Neuronal stem cell (in vitro differentiated cells): ENCODE measurements around the gene ACKR3.

Experiments
- DNase-seq: peaks from one replicate; pipeline ENCODE4 v3.0.0-alpha.2; 2013; ENCODE audit warnings: low spot score
- H2AFZ ChIP-seq: one replicate; pipeline ENCODE4 v1.6.1; 2013; ENCODE audit warnings: mild to moderate bottlenecking, low read length, inconsistent platforms
- H2AK5ac ChIP-seq: 2 replicates; pipeline ENCODE4 v1.6.1; 2013; ENCODE audit warnings: low read depth, mild to moderate bottlenecking, inconsistent platforms, low read length, moderate library complexity, mixed read lengths
- H2BK120ac ChIP-seq: 2 replicates; pipeline ENCODE4 v1.6.1; 2013; ENCODE audit warnings: low read depth, mild to moderate bottlenecking, inconsistent platforms, low read length, moderate library complexity, mixed read lengths
- H2BK12ac ChIP-seq: one replicate; pipeline ENCODE4 v1.6.1; 2013; ENCODE audit warnings: low read length, inconsistent platforms
- H2BK15ac ChIP-seq: 2 replicates; pipeline ENCODE4 v1.6.1; 2013; ENCODE audit warnings: mild to moderate bottlenecking, low read length, inconsistent platforms, mixed read lengths
- H2BK5ac ChIP-seq: one replicate; pipeline ENCODE4 v1.6.1; 2013; ENCODE audit warnings: inconsistent platforms, mild to moderate bottlenecking, low read length, moderate library complexity
- H3K14ac ChIP-seq: one replicate; pipeline ENCODE4 v1.6.1; 2013; ENCODE audit warnings: low read length, inconsistent platforms
- H3K18ac ChIP-seq: 2 replicates; pipeline ENCODE4 v1.6.1; 2013; ENCODE audit warnings: low read length, inconsistent platforms
- H3K23ac ChIP-seq: 2 replicates; pipeline ENCODE4 v1.6.1; 2013; ENCODE audit warnings: low read depth, mild to moderate bottlenecking, mixed read lengths, low read length, inconsistent platforms; ENCODE audit not compliant: poor library complexity
- H3K27ac ChIP-seq: replicated peaks from 3 replicates; pipeline ENCODE4 v1.5.1; 2013; ENCODE audit warnings: low read length, inconsistent platforms
- H3K27me3 ChIP-seq, 3 experiments: 2 replicates each; pipeline ENCODE4 v1.6.1; 2013; ENCODE audit warnings: low read length in 3 of 3, mild to moderate bottlenecking in 2 of 3, inconsistent platforms in 1 of 3, low read depth in 1 of 3, mixed read lengths in 1 of 3, moderate library complexity in 1 of 3; ENCODE audit not compliant: control insufficient read depth in 3 of 3, insufficient read depth in 3 of 3
- H3K36me3 ChIP-seq, 2 donors: replicated peaks in 1 of 2; 2 replicates each; pipeline ENCODE4 v1.6.1; 2013; ENCODE audit warnings: low read length in 2 of 2; ENCODE audit not compliant: control insufficient read depth in 2 of 2, insufficient read depth in 2 of 2
- H3K4ac ChIP-seq: 2 replicates; pipeline ENCODE4 v1.6.1; 2013; ENCODE audit warnings: inconsistent platforms, mild to moderate bottlenecking, low read length, moderate library complexity
- H3K4me1 ChIP-seq, 2 donors: 1 replicate in 1 of 2; 2 replicates in 1 of 2; pipeline ENCODE4 v1.6.1; 2013; ENCODE audit warnings: low read length in 2 of 2, low read depth in 1 of 2; ENCODE audit not compliant: control insufficient read depth in 2 of 2, insufficient read depth in 1 of 2
- H3K4me2 ChIP-seq: one replicate; pipeline ENCODE4 v1.6.1; 2013; ENCODE audit warnings: mild to moderate bottlenecking, low read length, inconsistent platforms; ENCODE audit not compliant: insufficient read depth, poor library complexity, severe bottlenecking
- H3K4me3 ChIP-seq, 2 donors: 2 replicates each; pipeline ENCODE4 v1.5.1; 2013; ENCODE audit warnings: low read length in 2 of 2, mild to moderate bottlenecking in 2 of 2, inconsistent platforms in 1 of 2, moderate library complexity in 1 of 2
- H3K79me1 ChIP-seq: one replicate; pipeline ENCODE4 v1.6.1; 2013; ENCODE audit warnings: low read depth, mild to moderate bottlenecking, inconsistent platforms, low read length, moderate library complexity
- H3K9ac ChIP-seq: one replicate; pipeline ENCODE4 v1.6.1; 2013; ENCODE audit warnings: mild to moderate bottlenecking, low read depth, low read length, inconsistent platforms; ENCODE audit not compliant: poor library complexity
- H3K9me3 ChIP-seq, 2 donors: replicated peaks in 1 of 2; 2 replicates each; pipeline versions ENCODE3 to v1.6.1; 2013; ENCODE audit warnings: low read length in 2 of 2, mild to moderate bottlenecking in 2 of 2, inconsistent platforms in 1 of 2, low read depth in 1 of 2, mixed read lengths in 1 of 2, moderate library complexity in 1 of 2; ENCODE audit not compliant: control insufficient read depth in 2 of 2, insufficient read depth in 1 of 2
- H4K8ac ChIP-seq: one replicate; pipeline ENCODE4 v1.6.1; 2013; ENCODE audit warnings: low read depth, mild to moderate bottlenecking, inconsistent platforms, low read length, moderate library complexity
- H4K91ac ChIP-seq: one replicate; pipeline ENCODE4 v1.6.1; 2013; ENCODE audit warnings: low read length, low read depth, mild to moderate bottlenecking, inconsistent platforms; ENCODE audit not compliant: poor library complexity
- WGBS, 2 donors: extraction: QIAGEN DNeasy Blood & Tissue Kit; methylation state at CpG; one replicate each; pipeline ENCODE4 v1.1.7; 2013; ENCODE audit warnings: missing lambda C conversion rate in 2 of 2, mixed read lengths in 1 of 2; ENCODE audit not compliant: insufficient read length in 2 of 2, insufficient replicate concordance in 1 of 2; ENCODE audit errors: extremely low coverage in 2 of 2; 5-methylcytosine and 5-hydroxymethylcytosine counted together

ACKR3 gene

GRCh38 chr2:236623816-236624215 lies 54.2 kb downstream of the ACKR3 start:
- no peak overlapping the region for H4K8ac ChIP-seq
- no peak overlapping the region for H3K4me3 ChIP-seq
- DNase-seq = no peak
- H3K4me1 ChIP-seq = peaks cover 2 to 5% of the 10 kb centered on the region in 2 donors
- H3K14ac ChIP-seq = peak overlapping the region; percentile 23
- no peak overlapping the region for H4K91ac ChIP-seq
- no CpG with 5 or more reads among the region's 10 CpGs for WGBS, 2 donors
- H3K36me3 ChIP-seq = no peaks in the 10 kb centered on the region
- H3K9ac ChIP-seq = no peak overlapping the region
- no peak overlapping the region for H3K4me2 ChIP-seq
- no peak overlapping the region for H3K4ac ChIP-seq
- H2BK120ac ChIP-seq = peak overlapping the region; percentile 11
- no peak overlapping the region for H3K27ac ChIP-seq
- H2BK5ac ChIP-seq = no peak overlapping the region
- peaks cover 0 to 1% of the 10 kb centered on the region in 2 donors for H3K9me3 ChIP-seq
- no peaks in the 10 kb centered on the region for H3K79me1 ChIP-seq
- H2BK12ac ChIP-seq = no peak overlapping the region
- H3K18ac ChIP-seq = peak overlapping the region; percentile 36
- H3K23ac ChIP-seq = peak overlapping the region; percentile 20
- no peaks in the 10 kb centered on the region for H3K27me3 ChIP-seq
- no peak overlapping the region for H2BK15ac ChIP-seq
- no peak overlapping the region for H2AK5ac ChIP-seq
- H2AFZ ChIP-seq = no peak overlapping the region

GRCh38 chr2:236625156-236625690 lies 55.6 kb downstream of the ACKR3 start:
- Histone ChIP-seq H2BK15ac (peak overlapping the region; percentile 40), H3K23ac (peak overlapping the region; percentile 15), H2BK5ac (no peak overlapping the region), H3K79me1 (no peaks in the 10 kb centered on the region), H3K18ac (peak overlapping the region; percentile 55), H4K91ac (peak overlapping the region; percentile 66), H3K4me1 (peaks cover 1 to 5% of the 10 kb centered on the region in 2 donors), H3K27me3 (no peaks in the 10 kb centered on the region), H2BK120ac (no peak overlapping the region), H4K8ac (no peak overlapping the region), H2AFZ (no peak overlapping the region), H3K4me3 (no peak overlapping the region), H3K4ac (no peak overlapping the region), H3K36me3 (no peaks in the 10 kb centered on the region), H3K14ac (no peak overlapping the region), H3K9me3 (peaks cover 0 to 3% of the 10 kb centered on the region in 2 donors), H2BK12ac (no peak overlapping the region), H3K9ac (no peak overlapping the region), H3K27ac (no peak overlapping the region), H3K4me2 (no peak overlapping the region), H2AK5ac (no peak overlapping the region)
- no CpG with 5 or more reads among the region's 10 CpGs for WGBS, 2 donors
- no peak for DNase-seq

GRCh38 chr2:236626391-236627150 lies 56.9 kb downstream of the ACKR3 start:
- DNase-seq = no peak
- WGBS, 2 donors = no CpG with 5 or more reads among the region's 20 CpGs
- peak overlapping the region; percentile 23 for H3K18ac ChIP-seq
- no peak overlapping the region for H3K9ac ChIP-seq
- H3K4me1 ChIP-seq = peaks cover 0 to 3% of the 10 kb centered on the region in 2 donors
- H3K23ac ChIP-seq = no peak overlapping the region
- H3K79me1 ChIP-seq = no peaks in the 10 kb centered on the region
- no peaks in the 10 kb centered on the region for H3K36me3 ChIP-seq
- H4K91ac ChIP-seq = no peak overlapping the region
- H2BK15ac ChIP-seq = no peak overlapping the region
- H3K27ac ChIP-seq = no peak overlapping the region
- H2BK5ac ChIP-seq = no peak overlapping the region
- no peaks in the 10 kb centered on the region for H3K27me3 ChIP-seq
- H3K14ac ChIP-seq = no peak overlapping the region
- H2AK5ac ChIP-seq = no peak overlapping the region
- H3K4ac ChIP-seq = no peak overlapping the region
- no peak overlapping the region for H3K4me3 ChIP-seq
- no peak overlapping the region for H2BK12ac ChIP-seq
- H4K8ac ChIP-seq = no peak overlapping the region
- no peak overlapping the region for H2BK120ac ChIP-seq
- no peak overlapping the region for H3K4me2 ChIP-seq
- peaks cover 0 to 3% of the 10 kb centered on the region in 2 donors for H3K9me3 ChIP-seq
- H2AFZ ChIP-seq = no peak overlapping the region

- Histone ChIP-seq H2AK5ac (peak overlapping the region; percentile 49), H3K4me2 (no peak overlapping the region), H2AFZ (no peak overlapping the region), H3K9ac (no peak overlapping the region), H4K91ac (no peak overlapping the region), H2BK15ac (no peak overlapping the region), H3K79me1 (no peaks in the 10 kb centered on the region), H3K9me3 (peaks cover 0 to 3% of the 10 kb centered on the region in 2 donors), H3K18ac (no peak overlapping the region), H3K36me3 (no peaks in the 10 kb centered on the region), H3K27ac (no peak overlapping the region), H3K4me1 (no peaks in the 10 kb centered on the region), H3K4ac (no peak overlapping the region), H4K8ac (no peak overlapping the region), H3K14ac (no peak overlapping the region), H2BK12ac (no peak overlapping the region), H3K23ac (no peak overlapping the region), H3K4me3 (no peak overlapping the region), H3K27me3 (no peaks in the 10 kb centered on the region), H2BK5ac (no peak overlapping the region), H2BK120ac (no peak overlapping the region)
- WGBS, 2 donors = no CpG with 5 or more reads among the region's 11 CpGs
- no peak for DNase-seq
Measured at GRCh38 chr2:236627193-236627592, 57.6 kb downstream of the ACKR3 start.
